GM23338 (cell line): ENCODE measurements around the gene ANAPC2. TPM values are rescaled to one million over a fixed set of nuclear protein-coding genes. Genes with fewer than 3 reads are reported as not detected.

Source experiments
- ATAC-seq: fragments of 200-7000 bp; cut with Tn5 transposase; 3 replicates; pipeline ENCODE4 v1.9.1; 2020
- DNase-seq: peaks from one replicate; pipeline ENCODE4 v3.0.0-alpha.2; 2015; ENCODE audit warnings: low spot score
- H2AFZ ChIP-seq: fragments of 200-600 bp; sonication (generic); 2 replicates; pipeline ENCODE4 v1.8.0; 2016; ENCODE audit warnings: antibody characterized with exemption, mild to moderate bottlenecking, moderate library complexity
- H3F3A ChIP-seq: fragments of 200-600 bp; sonication (generic); replicated peaks from 2 replicates; pipeline ENCODE4 v1.8.0; 2017; ENCODE audit warnings: antibody characterized with exemption, mixed run types, low read depth
- H3K27ac ChIP-seq: fragments of 200-600 bp; sonication (generic); 2 replicates; pipeline ENCODE4 v1.6.1; 2016; ENCODE audit warnings: low read depth
- H3K27me3 ChIP-seq: fragments of 200-600 bp; sonication (generic); 2 replicates; pipeline ENCODE4 v1.8.0; 2016; ENCODE audit warnings: mild to moderate bottlenecking, mixed run types, moderate library complexity; ENCODE audit not compliant: insufficient read depth
- H3K36me3 ChIP-seq: fragments of 200-600 bp; sonication (generic); 2 replicates; pipeline ENCODE4 v1.8.0; 2016; ENCODE audit warnings: mild to moderate bottlenecking; ENCODE audit not compliant: insufficient read depth
- H3K4me1 ChIP-seq: fragments of 200-600 bp; sonication (generic); 2 replicates; pipeline ENCODE4 v1.8.0; 2016; ENCODE audit warnings: mild to moderate bottlenecking, moderate library complexity; ENCODE audit not compliant: insufficient read depth
- H3K4me2 ChIP-seq: fragments of 200-600 bp; sonication (generic); 2 replicates; pipeline ENCODE4 v1.7.1; 2017; ENCODE audit warnings: mixed run types
- H3K4me3 ChIP-seq: fragments of 200-600 bp; sonication (generic); 2 replicates; pipeline ENCODE4 v1.6.1; 2016; ENCODE audit warnings: mixed run types
- H3K79me2 ChIP-seq: fragments of 200-600 bp; sonication (generic); replicated peaks from 2 replicates; pipeline ENCODE4 v1.8.0; 2017; ENCODE audit warnings: mild to moderate bottlenecking; ENCODE audit not compliant: insufficient read depth
- H3K9me2 ChIP-seq: fragments of 200-600 bp; sonication (generic); 2 replicates; pipeline ENCODE4 v1.8.0; 2017; ENCODE audit not compliant: insufficient read depth
- H4K20me1 ChIP-seq: fragments of 200-600 bp; sonication (generic); replicated peaks from 2 replicates; pipeline ENCODE4 v1.8.0; 2017; ENCODE audit warnings: mild to moderate bottlenecking; ENCODE audit not compliant: insufficient read depth
- H3K27ac Mint-ChIP-seq: 2 replicates; pipeline ENCODE4 v1.8.0; 2020; ENCODE audit warnings: inconsistent platforms, mild to moderate bottlenecking, moderate library complexity, mixed read lengths
- H3K27me3 Mint-ChIP-seq: 3 replicates; pipeline ENCODE4 v1.8.0; 2022; ENCODE audit warnings: low read depth, mild to moderate bottlenecking, moderate library complexity, mixed read lengths, inconsistent platforms; ENCODE audit not compliant: insufficient read depth, poor library complexity
- H3K36me3 Mint-ChIP-seq: 3 replicates; pipeline ENCODE4 v1.8.0; 2021; ENCODE audit warnings: low read depth, mild to moderate bottlenecking, inconsistent platforms, moderate library complexity, mixed read lengths
- H3K4me1 Mint-ChIP-seq: 3 replicates; pipeline ENCODE4 v1.8.0; 2020; ENCODE audit warnings: mild to moderate bottlenecking, inconsistent platforms, mixed read lengths
- H3K4me3 Mint-ChIP-seq: 3 replicates; pipeline ENCODE4 v1.8.0; 2021; ENCODE audit warnings: moderate library complexity, mild to moderate bottlenecking, inconsistent platforms, mixed read lengths
- H3K9me3 Mint-ChIP-seq: 3 replicates; pipeline ENCODE4 v1.8.0; 2020; ENCODE audit warnings: moderate library complexity, mild to moderate bottlenecking, inconsistent platforms, mixed read lengths
- CREB1 ChIP-seq: fragments of 250-450 bp; sonication (Bioruptor Pico); IDR thresholded peaks from 2 replicates; pipeline ENCODE4 v1.5.0; 2020; ENCODE audit warnings: low read depth, mild to moderate bottlenecking, moderate library complexity
- CTCF ChIP-seq, 2 experiments: fragments of 200-600 bp in 1 of 2; sonication (generic) in 1 of 2; conservative IDR thresholded peaks; 2 replicates each; pipeline versions ENCODE4 v1.5.1 to v1.6.1; 2016 to 2017; ENCODE audit warnings: antibody characterized with exemption in 2 of 2, low read depth in 2 of 2, mild to moderate bottlenecking in 2 of 2, moderate library complexity in 1 of 2
- EZH2phosphoT487 ChIP-seq: fragments of 200-600 bp; sonication (generic); IDR thresholded peaks from one replicate; pipeline ENCODE4 v1.8.1; 2018; ENCODE audit warnings: antibody characterized with exemption; ENCODE audit not compliant: unreplicated experiment
- JUNB ChIP-seq: IDR thresholded peaks from one replicate; pipeline ENCODE4 v1.6.1; 2016; ENCODE audit warnings: antibody characterized with exemption; ENCODE audit not compliant: unreplicated experiment
- NANOG ChIP-seq: IDR thresholded peaks from 2 replicates; pipeline ENCODE4 v1.6.1; 2016; ENCODE audit warnings: antibody characterized with exemption, borderline replicate concordance
- ZNF114 ChIP-seq: fragments of 250-450 bp; sonication (Bioruptor Pico); IDR thresholded peaks from 2 replicates; pipeline ENCODE4 v1.5.0; 2020; ENCODE audit warnings: mild to moderate bottlenecking, moderate library complexity
- ZNF331 ChIP-seq: fragments of 250-450 bp; sonication (Bioruptor Pico); IDR thresholded peaks from 2 replicates; pipeline ENCODE4 v1.5.0; 2020; ENCODE audit warnings: low read depth, mild to moderate bottlenecking, moderate library complexity
- ZNF462 ChIP-seq: fragments of 250-450 bp; sonication (Bioruptor Pico); IDR thresholded peaks from 2 replicates; pipeline ENCODE4 v1.5.0; 2020; ENCODE audit warnings: mild to moderate bottlenecking, moderate library complexity
- polyA plus RNA-seq: library from polyadenylated mRNA; unstranded; fragments of >200 nt; fragmentation: Nextera tagmentation; extraction: Ambion mirVana; gene quantifications from 2 replicates; pipeline ENCODE4 v1.2.1, GENCODE V29; 2016
- total RNA-seq: library from RNA; depleted of rRNA; stranded (reverse); fragments of >200 nt; shearing (Covaris generic); gene quantifications from 2 replicates; pipeline ENCODE4 v1.2.3, GENCODE V29; 2014
- TF ChIP-seq, protein P1 (sequence below): IDR thresholded peaks from one replicate; pipeline ENCODE4 v1.6.1; 2018; ENCODE audit warnings: antibody characterized with exemption; ENCODE audit not compliant: unreplicated experiment

The ANAPC2 gene
- total and polyA plus RNA-seq, 2 experiments from 2014 or later = 16.4 to 42.9 TPM

GRCh38 chr9:137173796-137174664 is 14.3 kb downstream of the ANAPC2 start (continued):
- TF ChIP-seq ZNF114 (CRISPR knock-in tag) (no peak), CTCF (conservative IDR thresholded peaks at IDR 0.05; ENCODE audit: low read depth in 2 of 2) (no peak), ZNF331 (CRISPR knock-in tag) (no peak), CREB1 (CRISPR knock-in tag) (no peak), NANOG (no peak), EZH2phosphoT487 (no peak)
- TF ChIP-seq, protein P1, sequence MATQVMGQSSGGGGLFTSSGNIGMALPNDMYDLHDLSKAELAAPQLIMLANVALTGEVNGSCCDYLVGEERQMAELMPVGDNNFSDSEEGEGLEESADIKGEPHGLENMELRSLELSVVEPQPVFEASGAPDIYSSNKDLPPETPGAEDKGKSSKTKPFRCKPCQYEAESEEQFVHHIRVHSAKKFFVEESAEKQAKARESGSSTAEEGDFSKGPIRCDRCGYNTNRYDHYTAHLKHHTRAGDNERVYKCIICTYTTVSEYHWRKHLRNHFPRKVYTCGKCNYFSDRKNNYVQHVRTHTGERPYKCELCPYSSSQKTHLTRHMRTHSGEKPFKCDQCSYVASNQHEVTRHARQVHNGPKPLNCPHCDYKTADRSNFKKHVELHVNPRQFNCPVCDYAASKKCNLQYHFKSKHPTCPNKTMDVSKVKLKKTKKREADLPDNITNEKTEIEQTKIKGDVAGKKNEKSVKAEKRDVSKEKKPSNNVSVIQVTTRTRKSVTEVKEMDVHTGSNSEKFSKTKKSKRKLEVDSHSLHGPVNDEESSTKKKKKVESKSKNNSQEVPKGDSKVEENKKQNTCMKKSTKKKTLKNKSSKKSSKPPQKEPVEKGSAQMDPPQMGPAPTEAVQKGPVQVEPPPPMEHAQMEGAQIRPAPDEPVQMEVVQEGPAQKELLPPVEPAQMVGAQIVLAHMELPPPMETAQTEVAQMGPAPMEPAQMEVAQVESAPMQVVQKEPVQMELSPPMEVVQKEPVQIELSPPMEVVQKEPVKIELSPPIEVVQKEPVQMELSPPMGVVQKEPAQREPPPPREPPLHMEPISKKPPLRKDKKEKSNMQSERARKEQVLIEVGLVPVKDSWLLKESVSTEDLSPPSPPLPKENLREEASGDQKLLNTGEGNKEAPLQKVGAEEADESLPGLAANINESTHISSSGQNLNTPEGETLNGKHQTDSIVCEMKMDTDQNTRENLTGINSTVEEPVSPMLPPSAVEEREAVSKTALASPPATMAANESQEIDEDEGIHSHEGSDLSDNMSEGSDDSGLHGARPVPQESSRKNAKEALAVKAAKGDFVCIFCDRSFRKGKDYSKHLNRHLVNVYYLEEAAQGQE = no peak

DNA sequence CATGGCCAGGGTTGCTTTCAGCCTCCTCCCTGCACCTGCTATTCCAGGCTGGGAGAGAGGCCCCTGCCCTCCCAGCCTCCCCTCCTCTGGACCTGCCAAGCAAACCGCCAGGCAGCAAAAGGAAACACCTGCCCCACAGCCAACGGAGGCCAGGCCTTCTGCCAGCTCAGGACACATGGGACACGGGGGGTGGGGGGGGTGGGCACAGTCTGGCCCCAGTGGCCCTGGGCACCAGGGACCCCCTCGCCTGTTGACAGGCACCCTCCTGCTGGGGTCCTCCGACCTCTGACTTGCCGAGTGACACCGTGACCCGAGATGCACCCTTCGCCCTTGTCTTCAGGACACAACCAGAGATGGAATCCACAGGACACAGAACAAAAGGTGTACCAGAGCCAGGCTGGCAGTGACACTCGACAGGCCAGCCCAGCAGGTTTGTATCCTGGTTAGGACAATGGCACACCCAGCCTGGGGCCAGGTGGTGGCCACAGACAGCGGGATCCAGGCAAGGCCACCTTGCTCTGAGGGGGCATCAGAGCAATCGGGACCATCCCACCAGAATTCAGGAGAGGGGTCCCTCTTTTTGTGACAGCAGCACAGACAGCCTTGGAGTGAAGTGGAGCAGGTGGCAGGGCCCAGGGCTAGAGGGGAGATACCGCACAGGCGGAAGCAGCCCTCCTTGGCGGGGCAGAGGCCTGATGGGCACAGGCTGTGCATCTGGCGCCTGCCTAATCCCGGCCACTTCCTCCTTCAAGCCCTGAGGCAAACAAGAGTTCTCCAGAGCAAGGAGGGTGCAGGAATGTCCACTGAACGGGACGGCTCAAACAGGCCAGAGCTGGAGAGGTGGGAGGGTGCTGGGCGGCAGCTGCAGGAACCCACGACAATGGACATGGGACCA is 15.2 kb downstream of the ANAPC2 start:
- no peak for DNase-seq

More for the DNA sequence above, 15.2 kb downstream of the ANAPC2 start:
- Histone ChIP-seq H3K9me2 (no peaks in the 10 kb centered on the region), H3K27me3 (peaks cover 35% of the 10 kb centered on the region), H3K4me3 (no peak overlapping the region), H3K4me1 (no peaks in the 10 kb centered on the region; the same call in 1 of the 2 replicates), H3F3A (peaks cover 7% of the 10 kb centered on the region; the same call in 1 of the 2 replicates), H3K36me3 (no peaks in the 10 kb centered on the region), H4K20me1 (no peaks in the 10 kb centered on the region), H3K4me2 (no peak overlapping the region), H3K27ac (no peak overlapping the region), H2AFZ (no peak overlapping the region), H3K79me2 (no peaks in the 10 kb centered on the region)
- peaks cover 5% of the 10 kb centered on the region for H3K4me1 Mint-ChIP-seq
- no peak for TF ChIP-seq ZNF331 (CRISPR knock-in tag)
- no peak for TF ChIP-seq JUNB
- TF ChIP-seq ZNF462 (CRISPR knock-in tag) = no peak
- H3K27me3 Mint-ChIP-seq = peaks cover 32% of the 10 kb centered on the region
- H3K9me3 Mint-ChIP-seq = no peaks in the 10 kb centered on the region
- no peak overlapping the region for H3K27ac Mint-ChIP-seq
- no peak overlapping the region for H3K4me3 Mint-ChIP-seq
- ATAC-seq = no peak
- H3K36me3 Mint-ChIP-seq = peaks cover 4% of the 10 kb centered on the region; the same call in 1 of the 3 replicates
